ENCODE measurements around the gene C6orf89.
"Not testable (repeated sequence)": the region's sequence is repeated elsewhere in the genome, so short reads cannot be mapped to it uniquely, and the experiment has no call there.

The C6orf89 gene

DNA sequence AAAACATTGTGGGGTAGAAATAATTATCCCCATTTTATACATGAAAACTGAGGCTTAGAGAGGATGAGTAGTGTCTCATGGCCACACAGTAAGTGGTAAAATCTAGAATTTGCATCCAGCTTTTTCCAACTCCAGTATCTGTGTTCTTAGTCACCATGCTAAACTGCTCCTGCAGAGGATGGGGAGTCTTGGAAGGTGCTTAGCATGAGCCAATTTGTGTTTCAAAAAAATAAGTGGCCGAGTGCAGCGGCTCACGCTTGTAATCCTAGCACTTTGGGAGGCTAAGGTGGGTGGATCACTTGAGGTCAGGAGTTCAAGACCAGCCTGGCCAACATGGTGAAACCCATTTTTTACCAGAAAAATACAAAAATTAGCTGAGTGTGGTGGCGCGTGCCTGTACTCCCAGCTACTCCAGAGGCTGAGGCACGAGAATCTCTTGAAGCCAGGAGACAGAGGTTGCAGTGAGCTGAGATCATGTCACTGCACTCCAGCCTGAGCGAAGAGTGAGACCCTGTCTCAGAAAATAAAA, 2.4 kb downstream of the C6orf89 start:
- DNase-seq (ENCODE audit: low read depth): no peak

DNA sequence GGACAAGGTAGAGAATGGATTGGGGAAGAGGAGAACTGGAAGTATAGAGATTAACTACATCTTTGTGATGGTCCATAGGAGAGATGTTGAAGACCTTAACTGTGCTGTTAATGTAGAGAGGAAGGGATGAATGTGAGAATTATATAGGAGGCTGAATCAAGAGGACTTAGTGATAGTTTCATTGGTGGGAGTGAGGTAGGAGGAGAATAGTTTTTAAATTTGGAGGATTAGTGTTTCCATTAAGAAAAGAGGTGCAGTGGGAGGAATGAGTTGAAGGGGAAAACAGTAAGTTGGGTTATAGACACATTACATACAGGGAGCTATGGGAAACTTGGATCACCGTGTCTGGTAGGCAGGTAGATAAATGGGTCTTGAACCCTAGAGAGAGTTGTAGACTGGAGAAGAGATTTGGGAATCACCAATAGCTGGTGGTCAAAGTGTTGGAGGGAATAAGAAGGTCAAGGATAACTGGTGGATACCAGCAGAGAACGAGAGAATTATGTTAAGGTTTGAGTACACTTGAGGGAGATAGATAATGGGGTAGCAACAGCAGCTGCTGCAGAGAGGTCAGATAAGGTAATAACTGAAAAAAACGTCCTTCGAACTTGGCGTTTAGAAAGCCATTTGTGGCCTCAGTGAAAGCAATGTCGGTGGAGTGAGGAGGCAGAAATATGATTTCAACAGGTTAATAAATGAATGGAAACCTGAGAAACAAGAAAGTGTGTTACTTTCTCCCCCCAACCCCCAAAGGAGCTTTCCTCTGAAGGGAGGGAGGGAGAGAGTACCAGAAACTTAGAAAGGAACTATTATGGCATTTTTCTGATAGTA, 3.1 kb downstream of the C6orf89 start:
- DNase-seq (ENCODE audit: low read depth): no peak

DNA sequence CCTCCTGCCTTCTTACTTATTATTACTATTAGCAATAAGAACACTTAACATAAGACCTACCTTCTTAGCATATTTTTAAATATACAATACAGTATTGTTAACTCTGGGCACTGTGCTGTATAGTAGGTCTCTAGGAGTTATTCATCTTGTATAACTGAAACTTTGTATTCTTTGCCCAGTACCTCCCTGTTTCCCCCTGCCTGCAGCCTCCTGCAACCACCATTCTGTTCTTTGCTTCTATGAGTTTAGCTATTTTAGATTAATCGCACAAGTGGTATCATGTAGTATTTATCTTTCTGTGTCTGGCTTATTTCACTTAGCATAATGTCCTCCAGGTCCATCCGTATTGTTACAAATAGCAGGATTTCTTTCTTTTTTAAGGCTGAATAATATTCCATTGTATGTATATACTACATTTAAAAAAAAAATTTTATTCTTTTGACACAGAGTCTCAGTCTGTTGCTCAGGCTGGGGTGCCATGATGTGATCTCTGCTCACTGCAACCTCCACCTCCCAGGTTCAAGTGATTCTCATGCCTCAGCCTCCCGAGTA, 4.4 kb downstream of the C6orf89 start:
- DNase-seq (ENCODE audit: low read depth): no peak

DNA sequence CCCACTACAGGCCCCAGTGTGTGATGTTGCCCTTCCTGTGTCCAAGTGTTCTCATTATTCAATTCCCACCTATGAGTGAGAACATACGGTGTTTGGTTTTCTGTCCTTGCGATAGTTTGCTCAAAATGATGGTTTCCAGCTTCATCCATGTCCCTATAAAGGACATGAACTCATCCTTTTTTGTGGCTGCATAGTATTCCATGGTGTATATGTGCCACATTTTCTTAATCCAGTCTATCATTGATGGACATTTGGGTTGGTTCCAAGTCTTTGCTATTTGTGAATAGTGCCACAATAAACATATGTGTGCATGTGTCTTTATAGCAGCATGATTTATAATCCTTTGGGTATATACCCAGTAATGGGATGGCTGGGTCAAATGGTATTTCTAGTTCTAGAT, 5.4 kb downstream of the C6orf89 start:
- not testable (repeated sequence) for DNase-seq (ENCODE audit: low read depth)

DNA sequence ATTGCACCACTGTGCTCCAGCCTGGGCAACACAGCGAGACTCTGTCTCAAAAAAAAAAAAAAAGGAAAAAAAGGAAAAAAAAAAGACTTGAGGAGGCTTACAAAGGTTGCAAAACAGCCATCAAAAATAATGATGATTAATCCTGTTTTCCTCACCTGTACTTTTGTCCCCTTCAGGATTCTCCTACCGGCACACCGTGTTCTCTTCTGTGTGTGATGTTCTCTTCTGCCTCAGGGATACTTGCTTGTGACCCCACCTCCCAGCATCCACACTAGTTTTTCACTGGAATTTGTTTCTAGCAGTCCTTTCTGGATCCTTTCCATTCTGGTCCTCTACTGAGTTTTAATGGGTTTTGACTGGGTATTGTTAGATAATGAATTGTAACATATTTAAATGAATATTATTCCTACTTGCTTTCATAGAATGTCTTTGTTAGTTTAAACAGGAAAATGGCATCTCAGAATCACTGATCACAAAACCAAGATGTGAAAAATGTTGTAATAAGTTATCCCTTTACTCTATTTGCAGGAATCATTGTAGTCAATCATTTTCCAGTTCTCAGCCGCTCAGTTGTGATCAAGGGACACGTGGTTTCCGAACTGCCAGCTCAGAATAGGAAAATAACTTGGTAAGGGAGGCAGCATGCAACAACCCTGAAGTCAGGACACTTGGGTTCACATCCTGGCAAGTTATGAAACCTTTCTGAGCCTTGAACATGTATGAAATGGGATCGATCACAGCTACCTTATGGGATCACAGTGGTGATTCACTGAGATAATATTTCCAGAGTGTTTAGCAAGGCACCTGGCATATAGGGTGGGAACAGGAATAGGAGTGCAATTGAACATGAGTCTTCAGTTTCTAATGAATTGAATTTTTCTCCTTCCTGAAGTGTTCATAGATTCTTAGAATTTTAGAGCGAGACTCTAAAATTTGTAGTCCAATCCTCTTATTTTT, 8.5 kb downstream of the C6orf89 start:
- no peak for DNase-seq (ENCODE audit: low read depth)

DNA sequence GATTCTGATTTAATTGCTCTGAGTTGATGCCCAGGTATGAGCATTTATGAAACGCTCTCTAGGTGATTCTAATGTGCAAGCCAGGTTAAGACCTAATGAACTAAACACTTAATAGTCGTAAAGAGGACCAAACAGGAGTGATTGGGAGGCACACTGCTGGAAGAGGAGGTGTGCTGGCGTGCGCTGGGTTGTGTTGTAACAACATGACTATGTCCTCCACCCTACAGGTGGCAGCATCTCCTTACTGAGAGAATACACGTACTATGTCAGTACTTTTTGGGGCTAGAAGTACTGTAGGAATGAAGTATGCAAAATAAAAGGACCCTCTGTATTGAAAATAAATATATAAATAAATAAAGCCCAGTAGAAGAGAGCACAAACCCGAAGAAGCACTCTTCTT, 11.9 kb downstream of the C6orf89 start:
- DNase-seq (ENCODE audit: low read depth): no peak

DNA sequence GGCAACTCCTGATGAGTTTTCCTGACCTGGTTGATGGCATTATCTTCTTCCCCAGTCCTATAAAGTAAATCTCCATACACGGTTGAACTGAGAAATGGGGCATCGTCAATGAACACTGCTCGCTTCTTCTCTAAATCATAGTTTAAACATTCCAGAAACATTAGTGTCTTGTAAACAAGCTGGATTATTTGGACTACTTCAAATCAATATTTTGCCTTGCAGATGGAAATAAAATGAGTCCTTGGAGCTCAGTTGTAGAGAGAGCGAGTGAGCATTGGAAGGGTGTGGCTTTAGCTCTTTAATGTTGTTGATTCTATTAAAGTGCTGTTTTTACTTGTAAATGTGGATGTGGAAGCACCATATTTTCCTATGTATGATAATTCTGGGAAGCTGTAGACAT, 18.4 kb downstream of the C6orf89 start:
- DNase-seq (ENCODE audit: low read depth): no peak

DNA sequence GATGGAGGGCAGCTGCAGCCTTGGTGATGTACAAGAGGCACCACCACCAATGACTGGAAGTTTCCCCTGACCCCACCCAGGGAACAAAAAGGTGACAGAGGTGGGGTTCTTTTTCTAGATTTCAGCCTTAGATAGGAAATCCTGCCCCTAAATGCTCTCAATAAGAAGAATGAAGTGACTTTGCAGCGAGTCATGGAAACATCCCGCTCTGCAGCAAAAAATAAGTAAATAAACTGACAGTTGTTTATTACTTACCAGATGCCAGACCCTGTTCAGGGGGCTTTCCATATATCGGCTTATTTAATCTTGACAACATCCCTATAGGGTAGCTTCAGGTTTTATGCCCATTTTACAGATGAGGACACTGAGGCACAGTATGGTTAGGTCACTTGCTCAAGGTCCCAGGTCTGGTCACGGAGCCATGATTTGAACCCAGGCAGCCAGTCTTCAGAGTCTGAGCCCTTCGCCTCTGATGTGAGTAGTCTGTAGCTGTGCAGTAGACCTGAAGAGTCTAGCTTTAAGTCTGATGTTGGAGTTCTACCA, 19.2 kb downstream of the C6orf89 start:
- DNase-seq (ENCODE audit: low read depth): no peak

DNA sequence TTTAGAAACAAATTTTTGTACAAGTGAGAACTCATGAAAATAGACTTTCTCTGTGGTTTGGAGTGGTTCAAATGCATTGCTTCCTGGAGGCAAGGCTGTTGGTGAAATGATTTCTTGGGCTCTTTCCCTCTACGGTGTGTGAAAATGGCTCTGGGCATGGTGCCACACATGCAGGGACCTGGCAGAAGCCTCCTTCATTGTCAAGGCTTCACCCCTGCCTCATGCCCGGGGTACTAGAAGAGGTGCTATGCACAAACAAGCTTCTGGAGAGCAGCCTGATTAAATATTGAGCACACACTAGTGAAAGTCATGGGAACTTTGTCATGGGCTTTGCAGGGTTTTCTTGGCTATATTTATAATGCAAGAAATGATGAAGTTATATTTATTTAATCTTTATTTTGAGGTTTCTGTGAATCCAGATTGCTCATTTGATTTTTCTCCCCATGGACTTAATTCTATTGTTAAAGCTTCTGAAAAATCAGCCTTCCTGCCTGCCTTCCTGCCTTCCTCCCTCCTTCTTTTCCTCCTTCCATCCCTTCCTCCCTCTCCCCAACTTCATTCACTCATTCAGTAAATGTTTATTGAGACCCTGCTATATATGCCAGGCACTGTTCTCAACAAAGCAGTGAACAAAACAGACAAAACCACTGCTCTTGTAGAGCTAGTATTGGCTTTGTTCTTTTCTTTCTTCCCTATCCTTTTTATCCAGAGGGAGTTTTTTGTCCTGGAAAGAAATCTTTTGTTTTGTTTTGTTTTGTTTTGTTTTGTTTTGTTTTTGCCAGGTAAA, 21.0 kb downstream of the C6orf89 start:
- DNase-seq (ENCODE audit: low read depth): no peak

DNA sequence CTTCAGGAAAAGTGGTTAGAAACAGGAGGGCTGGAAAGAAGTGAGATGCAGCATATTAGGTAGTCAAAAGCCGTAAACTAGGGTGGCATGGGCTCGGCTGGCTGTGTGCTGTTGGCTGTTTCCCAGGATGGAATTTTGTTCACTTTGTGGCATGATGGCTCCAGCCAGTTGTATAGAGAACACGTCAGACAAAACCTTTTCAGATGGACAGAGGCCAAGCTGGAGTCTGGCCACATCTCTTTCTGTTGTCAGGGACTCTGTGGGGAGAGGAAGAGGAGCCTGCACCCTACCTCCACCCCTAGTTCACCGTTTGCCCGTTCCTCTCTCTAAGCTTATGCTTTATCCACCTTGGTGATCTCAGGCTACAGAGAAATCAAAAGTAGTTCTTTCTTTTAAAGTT, 22.0 kb downstream of the C6orf89 start:
- DNase-seq (ENCODE audit: low read depth): no peak

DNA sequence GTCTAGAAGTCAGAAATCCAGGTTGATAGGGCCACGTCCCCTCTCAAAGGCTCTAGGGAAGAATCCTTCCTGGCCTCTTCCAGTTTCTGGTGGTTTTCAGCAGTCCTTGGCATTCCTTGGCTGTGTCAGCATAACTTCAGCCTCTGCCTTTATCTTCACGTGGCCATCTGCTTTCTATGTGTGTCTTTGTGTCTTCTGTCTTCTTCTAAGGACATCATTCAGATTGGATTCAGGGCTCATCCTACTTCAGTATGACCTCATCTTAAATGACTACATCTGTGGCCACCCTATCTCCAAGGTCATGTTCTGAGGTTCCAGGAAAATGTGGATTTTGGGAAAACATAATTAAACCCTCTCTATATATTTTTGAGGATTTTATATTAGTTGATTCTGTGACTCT, 23.0 kb downstream of the C6orf89 start:
- DNase-seq (ENCODE audit: low read depth): no peak

DNA sequence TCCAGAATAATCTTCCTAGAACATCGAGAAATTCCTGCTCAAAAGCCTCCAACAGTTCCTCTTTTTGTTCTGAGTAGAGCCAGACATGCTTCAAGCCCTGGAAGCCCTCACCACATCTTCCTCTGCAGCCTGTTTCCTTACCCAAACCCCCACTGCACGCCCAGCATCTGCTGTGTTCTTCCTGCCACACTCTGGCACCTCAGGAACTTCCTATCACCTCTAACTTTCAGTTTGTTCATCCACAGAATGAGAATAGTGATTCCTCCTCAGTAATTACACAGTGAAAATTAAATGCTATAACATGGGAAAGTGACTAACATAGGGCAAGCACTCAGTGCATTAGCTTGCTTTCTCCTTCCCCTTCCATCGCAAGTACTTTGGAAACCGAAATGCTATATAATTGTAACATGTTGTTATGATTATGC, 26.3 kb downstream of the C6orf89 start:
- DNase-seq (ENCODE audit: low read depth): no peak

DNA sequence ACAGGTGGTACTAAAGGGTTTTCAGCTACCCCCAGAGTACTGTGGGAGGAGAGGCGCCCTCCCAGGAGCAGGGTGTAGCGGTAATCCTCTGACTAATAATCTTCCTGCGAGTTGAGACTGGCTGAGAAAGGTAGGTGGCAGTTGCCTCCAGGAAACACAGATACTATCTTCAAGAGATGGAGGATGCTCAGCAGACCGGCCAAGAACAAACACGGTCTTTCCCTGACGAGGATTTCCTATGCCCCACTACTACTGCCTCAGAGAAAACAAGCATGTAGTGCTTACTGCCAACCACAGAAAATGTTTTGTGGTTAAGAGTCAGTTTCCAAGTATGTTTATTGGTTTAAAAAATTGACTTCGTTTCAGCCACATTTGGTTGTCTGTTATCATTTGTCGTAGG, 26.8 kb downstream of the C6orf89 start:
- peak; percentile 71 for DNase-seq (ENCODE audit: low read depth)

DNA sequence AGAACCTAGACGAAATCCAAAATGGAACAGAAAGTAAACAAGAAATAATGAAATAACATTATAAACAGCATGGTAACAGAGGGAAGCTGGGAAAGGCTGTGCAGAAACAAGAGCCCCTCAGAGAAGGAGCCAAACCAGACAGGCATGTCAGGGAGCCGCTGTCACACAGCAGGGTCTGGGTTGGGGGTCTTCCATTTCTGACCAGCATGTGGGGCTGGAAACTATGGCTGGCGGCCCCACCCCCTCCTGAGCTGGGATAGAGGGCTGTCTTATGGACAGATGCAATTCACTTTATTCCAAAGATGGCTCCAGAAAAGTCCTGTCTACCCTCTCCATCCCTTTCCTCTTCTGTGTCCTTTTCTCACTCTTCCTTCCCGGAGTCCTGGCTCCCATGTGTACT, 27.3 kb downstream of the C6orf89 start:
- no peak for DNase-seq (ENCODE audit: low read depth)

DNA sequence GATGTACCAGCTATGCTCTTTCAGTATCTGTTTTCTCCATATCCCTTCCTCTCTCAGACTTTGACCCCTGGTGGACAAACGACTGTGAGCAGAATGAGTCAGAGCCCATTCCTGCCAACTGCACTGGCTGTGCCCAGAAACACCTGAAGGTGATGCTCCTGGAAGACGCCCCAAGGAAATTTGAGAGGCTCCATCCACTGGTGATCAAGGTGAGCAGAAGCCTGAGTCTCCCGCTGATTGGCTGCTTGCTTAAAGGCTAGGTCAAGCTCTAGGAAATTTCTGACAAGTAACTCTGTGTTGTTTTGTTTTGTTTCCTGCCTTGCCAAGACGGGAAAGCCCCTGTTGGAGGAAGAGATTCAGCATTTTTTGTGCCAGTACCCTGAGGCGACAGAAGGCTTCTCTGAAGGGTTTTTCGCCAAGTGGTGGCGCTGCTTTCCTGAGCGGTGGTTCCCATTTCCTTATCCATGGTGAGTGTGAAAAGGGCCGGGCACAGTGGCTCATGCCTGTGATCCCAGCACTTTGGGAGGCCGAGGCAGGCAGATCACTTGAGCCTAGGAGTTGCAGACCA, 28.6 kb downstream of the C6orf89 start:
- no peak for DNase-seq (ENCODE audit: low read depth)

DNA sequence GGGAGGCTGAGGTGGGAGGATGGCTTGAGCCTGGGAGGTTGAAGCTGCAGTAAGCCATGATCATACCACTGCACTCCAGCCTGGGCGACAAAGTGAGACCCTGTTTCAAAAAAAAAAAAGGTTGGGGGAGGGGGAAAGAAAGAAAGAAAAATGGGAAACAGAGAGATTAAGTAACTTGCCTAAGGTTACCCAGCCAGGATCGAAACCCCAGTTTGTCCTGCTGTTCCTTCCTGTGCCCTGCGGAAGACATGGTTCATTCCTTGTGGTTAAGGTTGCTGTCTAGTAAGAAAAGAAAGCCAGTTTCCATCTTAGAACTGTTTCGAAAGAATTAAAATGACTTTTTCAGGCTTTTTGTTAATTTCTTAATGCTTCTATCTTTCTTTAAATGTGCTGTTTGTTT, 29.8 kb downstream of the C6orf89 start:
- DNase-seq (ENCODE audit: low read depth): no peak

DNA sequence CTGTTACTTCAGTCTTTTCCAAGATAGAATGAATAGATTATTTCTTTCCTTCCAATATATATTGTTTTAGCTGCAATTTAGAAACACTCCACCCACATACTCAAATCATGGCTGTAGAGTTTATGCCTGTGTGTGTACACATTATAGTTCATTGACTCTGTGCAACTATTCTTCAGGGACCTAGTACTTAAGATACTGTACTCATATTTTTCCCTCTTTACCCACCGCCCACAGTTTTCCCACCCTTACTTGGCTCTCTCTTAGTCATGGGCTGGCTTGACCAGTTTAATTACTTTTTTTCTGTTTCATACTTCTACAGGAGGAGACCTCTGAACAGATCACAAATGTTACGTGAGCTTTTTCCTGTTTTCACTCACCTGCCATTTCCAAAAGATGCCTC, 30.4 kb downstream of the C6orf89 start:
- no peak for DNase-seq (ENCODE audit: low read depth)

DNA sequence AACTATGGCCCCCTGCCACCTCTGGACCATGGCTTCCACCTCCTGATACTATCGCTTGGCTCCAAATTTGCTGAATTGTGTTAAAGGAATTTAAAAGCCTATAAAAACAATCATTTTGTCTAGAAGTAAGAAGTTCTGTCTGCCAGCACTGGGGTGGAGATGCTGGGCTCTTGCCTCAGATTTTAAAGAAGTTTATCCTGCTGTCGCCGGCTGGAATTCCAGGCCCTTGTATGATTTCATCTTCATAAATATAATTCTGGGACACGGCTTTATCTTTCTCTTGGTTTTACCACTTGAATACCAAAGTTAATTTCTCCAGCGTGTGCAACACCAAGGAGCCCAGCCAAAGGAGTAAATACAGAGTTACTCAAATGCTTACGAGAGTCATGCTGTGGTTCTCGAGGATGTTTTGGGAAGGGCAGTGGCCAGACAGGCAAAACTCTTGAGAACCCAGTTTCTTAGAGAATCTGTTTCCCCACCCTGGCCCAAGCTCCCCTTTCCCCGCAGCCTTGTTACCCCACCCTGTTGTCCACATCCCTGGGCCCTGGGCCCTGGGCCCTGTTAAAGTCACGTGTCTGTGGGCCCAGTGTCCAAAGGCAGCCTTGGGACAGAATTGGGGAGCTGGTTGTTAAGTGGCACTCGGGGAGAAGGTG, 31.9 kb downstream of the C6orf89 start:
- no peak for DNase-seq (ENCODE audit: low read depth)

DNA sequence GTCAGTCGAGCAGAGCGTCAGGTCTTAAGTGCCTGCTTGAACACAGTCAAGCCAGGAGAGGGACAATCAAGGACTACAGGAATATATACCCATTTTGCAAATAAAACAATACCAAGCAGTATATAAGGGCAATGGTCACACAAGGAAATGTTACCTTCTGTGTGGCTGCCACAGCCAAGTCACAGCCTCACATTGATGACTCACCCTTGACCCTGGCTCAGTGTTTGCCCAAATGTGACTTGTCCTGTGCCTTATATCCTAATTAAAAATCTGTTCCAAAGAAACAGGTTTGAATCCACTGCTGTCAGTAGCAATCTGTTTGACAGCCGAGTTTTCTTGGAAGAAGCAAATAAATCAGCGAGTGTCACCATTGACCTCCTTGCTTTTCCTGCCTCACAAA, 34.3 kb downstream of the C6orf89 start:
- DNase-seq (ENCODE audit: low read depth): no peak

DNA sequence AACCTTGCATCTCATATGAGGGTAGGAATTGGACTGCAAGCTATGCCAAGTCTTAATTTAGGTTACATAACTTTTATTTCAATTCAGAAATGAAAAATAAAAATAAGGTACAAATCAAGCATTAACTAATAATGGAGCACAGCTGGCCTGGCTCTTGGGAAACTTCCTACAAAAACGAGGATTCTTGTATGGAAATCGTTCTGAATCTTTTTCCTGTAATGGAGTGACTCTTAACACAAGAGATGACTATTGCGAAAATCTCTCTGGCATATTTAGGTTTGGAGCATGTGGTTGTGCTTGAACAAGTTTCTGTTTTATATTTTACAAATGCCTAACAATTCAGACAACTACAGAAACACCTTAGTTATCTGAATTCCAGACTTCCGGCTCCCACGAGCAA, 34.8 kb downstream of the C6orf89 start:
- no peak for DNase-seq (ENCODE audit: low read depth)

DNA sequence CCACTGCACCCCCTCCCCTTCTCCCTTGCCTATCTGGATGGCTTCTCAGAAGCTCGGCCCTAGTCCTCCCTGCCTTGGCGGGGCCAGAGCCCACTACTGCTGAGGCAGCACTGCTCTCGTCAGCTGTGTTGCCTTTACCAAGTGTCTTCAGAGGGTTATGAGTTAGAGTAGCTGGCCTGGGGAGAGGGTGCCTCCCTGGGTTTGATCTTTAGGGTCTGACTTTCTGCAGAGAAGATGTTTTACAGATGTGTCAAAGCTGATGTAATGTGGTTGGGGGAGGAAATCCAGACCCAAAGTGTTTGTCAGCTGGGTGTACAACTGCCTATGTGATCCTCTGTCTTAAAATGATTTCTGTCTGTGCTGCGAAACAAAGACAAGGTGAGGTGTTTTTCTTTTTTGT, 38.4 kb downstream of the C6orf89 start:
- no peak for DNase-seq (ENCODE audit: low read depth)
